MM.1S (cell line): Measurements from ENCODE around the gene SLC24A3.

Experiments used
- DNase-seq: peaks from one replicate; pipeline ENCODE4 v3.0.0-alpha.2; 2015
- H2AFZ ChIP-seq: fragments of 300-600 bp; sonication (generic); 2 replicates; pipeline ENCODE4 v1.6.0; 2016; ENCODE audit warnings: antibody characterized with exemption, low read length
- H3F3A ChIP-seq: fragments of 300-600 bp; sonication (generic); 2 replicates; pipeline ENCODE4 v1.6.1; 2016; ENCODE audit warnings: mild to moderate bottlenecking, antibody characterized with exemption, low read length, moderate library complexity, mixed read lengths; ENCODE audit not compliant: insufficient read depth
- H3K27ac ChIP-seq: fragments of 300-600 bp; sonication (generic); 2 replicates; pipeline ENCODE4 v1.5.1; 2016; ENCODE audit warnings: mild to moderate bottlenecking, low read length
- H3K27me3 ChIP-seq: fragments of 300-600 bp; sonication (generic); replicated peaks from 2 replicates; pipeline ENCODE4 v1.6.0; 2016; ENCODE audit warnings: low read length; ENCODE audit not compliant: insufficient read depth
- H3K36me3 ChIP-seq: fragments of 300-600 bp; sonication (generic); replicated peaks from 2 replicates; pipeline ENCODE4 v1.6.1; 2016; ENCODE audit warnings: mild to moderate bottlenecking, low read length, mixed read lengths; ENCODE audit not compliant: insufficient read depth
- H3K4me1 ChIP-seq: fragments of 300-600 bp; sonication (generic); 2 replicates; pipeline ENCODE4 v1.6.1; 2016; ENCODE audit warnings: low read length, mixed read lengths
- H3K4me2 ChIP-seq: fragments of 300-600 bp; sonication (generic); 2 replicates; pipeline ENCODE4 v1.6.0; 2016; ENCODE audit warnings: low read depth, low read length
- H3K4me3 ChIP-seq: fragments of 300-600 bp; sonication (generic); 2 replicates; pipeline ENCODE4 v1.5.1; 2016; ENCODE audit warnings: low read length, mixed read lengths
- H3K79me2 ChIP-seq: fragments of 300-600 bp; sonication (generic); 2 replicates; pipeline ENCODE4 v1.6.1; 2016; ENCODE audit warnings: mixed run types, low read length, mixed read lengths
- H3K9ac ChIP-seq: fragments of 300-600 bp; sonication (generic); 2 replicates; pipeline ENCODE4 v1.6.1; 2016; ENCODE audit warnings: low read length, mixed read lengths
- H3K9me2 ChIP-seq: fragments of 300-600 bp; sonication (generic); replicated peaks from 2 replicates; pipeline ENCODE4 v1.6.1; 2016; ENCODE audit warnings: mild to moderate bottlenecking, low read length, mixed read lengths; ENCODE audit not compliant: insufficient read depth
- H3K9me3 ChIP-seq: fragments of 300-600 bp; sonication (generic); replicated peaks from 2 replicates; pipeline ENCODE4 v1.6.1; 2016; ENCODE audit warnings: mild to moderate bottlenecking, low read length, mixed read lengths; ENCODE audit not compliant: insufficient read depth
- H4K20me1 ChIP-seq: fragments of 300-600 bp; sonication (generic); 2 replicates; pipeline ENCODE4 v1.6.1; 2016; ENCODE audit warnings: mild to moderate bottlenecking, low read length, moderate library complexity, mixed read lengths; ENCODE audit not compliant: insufficient read depth
- CTCF ChIP-seq: fragments of 300-600 bp; sonication (generic); IDR thresholded peaks from 2 replicates; pipeline ENCODE4 v1.5.1; 2016; ENCODE audit warnings: antibody characterized with exemption, low read length, mixed read lengths
- EZH2 ChIP-seq: fragments of 300-600 bp; sonication (generic); optimal IDR thresholded peaks from 2 replicates; pipeline ENCODE3; 2017; ENCODE audit warnings: low read depth, mild to moderate bottlenecking, antibody characterized with exemption, low read length, mixed read lengths
- EZH2phosphoT487 ChIP-seq: fragments of 300-600 bp; sonication (generic); IDR thresholded peaks from 2 replicates; pipeline ENCODE4 v1.6.1; 2018; ENCODE audit warnings: antibody characterized with exemption, low read length

SLC24A3 gene

GRCh38 chr20:19742974-19743639 lies 530.7 kb downstream of the SLC24A3 start:
- no peaks in the 10 kb centered on the region for H3K27me3 ChIP-seq
- H3F3A ChIP-seq, result no peaks in the 10 kb centered on the region
- no peaks in the 10 kb centered on the region for H4K20me1 ChIP-seq
- H3K27ac ChIP-seq, result no peak overlapping the region
- no peak overlapping the region for H2AFZ ChIP-seq
- no peaks in the 10 kb centered on the region for H3K79me2 ChIP-seq
- no peaks in the 10 kb centered on the region for H3K9me3 ChIP-seq
- TF ChIP-seq CTCF, result no peak
- TF ChIP-seq EZH2phosphoT487, result no peak
- no peak for TF ChIP-seq EZH2
- DNase-seq, result no peak
- no peaks in the 10 kb centered on the region for H3K9me2 ChIP-seq
- H3K9ac ChIP-seq, result no peak overlapping the region
- H3K4me2 ChIP-seq, result no peak overlapping the region
- H3K4me3 ChIP-seq, result no peak overlapping the region
- no peaks in the 10 kb centered on the region for H3K36me3 ChIP-seq
- no peaks in the 10 kb centered on the region for H3K4me1 ChIP-seq

- H3K9me2 ChIP-seq, result no peaks in the 10 kb centered on the region
- no peak overlapping the region for H3K9ac ChIP-seq
- H3K4me2 ChIP-seq, result no peak overlapping the region
- H3K36me3 ChIP-seq, result no peaks in the 10 kb centered on the region
- no peaks in the 10 kb centered on the region for H3K27me3 ChIP-seq
- TF ChIP-seq EZH2 (no peak), EZH2phosphoT487 (no peak), CTCF (no peak)
- H3K4me3 ChIP-seq, result no peak overlapping the region
- no peaks in the 10 kb centered on the region for H4K20me1 ChIP-seq
- no peaks in the 10 kb centered on the region for H3K4me1 ChIP-seq
- no peaks in the 10 kb centered on the region for H3K9me3 ChIP-seq
- H3K27ac ChIP-seq, result no peak overlapping the region
- no peaks in the 10 kb centered on the region for H3K79me2 ChIP-seq
- no peak for DNase-seq
- H3F3A ChIP-seq, result no peaks in the 10 kb centered on the region
- H2AFZ ChIP-seq, result no peak overlapping the region
Measured at GRCh38 chr20:19743640-19743995, 531.2 kb downstream of the SLC24A3 start.

- DNase-seq, result no peak
- Histone ChIP-seq H3K27me3 (no peaks in the 10 kb centered on the region), H3K79me2 (no peaks in the 10 kb centered on the region), H3K9me2 (no peaks in the 10 kb centered on the region), H4K20me1 (no peaks in the 10 kb centered on the region), H2AFZ (no peak overlapping the region), H3K4me3 (no peak overlapping the region), H3K4me2 (no peak overlapping the region), H3F3A (no peaks in the 10 kb centered on the region), H3K27ac (no peak overlapping the region), H3K4me1 (no peaks in the 10 kb centered on the region), H3K36me3 (no peaks in the 10 kb centered on the region), H3K9ac (no peak overlapping the region), H3K9me3 (no peaks in the 10 kb centered on the region)
- TF ChIP-seq CTCF (no peak), EZH2phosphoT487 (no peak), EZH2 (no peak)
Measured at GRCh38 chr20:19745106-19745505, 532.7 kb downstream of the SLC24A3 start.
